ENCODE results near the gene AP5B1. TPM values are rescaled to one million over a fixed set of nuclear protein-coding genes. Genes with fewer than 3 reads are reported as not detected.

The AP5B1 gene
- total RNA-seq, 1 donor: 11.5 TPM

DNA sequence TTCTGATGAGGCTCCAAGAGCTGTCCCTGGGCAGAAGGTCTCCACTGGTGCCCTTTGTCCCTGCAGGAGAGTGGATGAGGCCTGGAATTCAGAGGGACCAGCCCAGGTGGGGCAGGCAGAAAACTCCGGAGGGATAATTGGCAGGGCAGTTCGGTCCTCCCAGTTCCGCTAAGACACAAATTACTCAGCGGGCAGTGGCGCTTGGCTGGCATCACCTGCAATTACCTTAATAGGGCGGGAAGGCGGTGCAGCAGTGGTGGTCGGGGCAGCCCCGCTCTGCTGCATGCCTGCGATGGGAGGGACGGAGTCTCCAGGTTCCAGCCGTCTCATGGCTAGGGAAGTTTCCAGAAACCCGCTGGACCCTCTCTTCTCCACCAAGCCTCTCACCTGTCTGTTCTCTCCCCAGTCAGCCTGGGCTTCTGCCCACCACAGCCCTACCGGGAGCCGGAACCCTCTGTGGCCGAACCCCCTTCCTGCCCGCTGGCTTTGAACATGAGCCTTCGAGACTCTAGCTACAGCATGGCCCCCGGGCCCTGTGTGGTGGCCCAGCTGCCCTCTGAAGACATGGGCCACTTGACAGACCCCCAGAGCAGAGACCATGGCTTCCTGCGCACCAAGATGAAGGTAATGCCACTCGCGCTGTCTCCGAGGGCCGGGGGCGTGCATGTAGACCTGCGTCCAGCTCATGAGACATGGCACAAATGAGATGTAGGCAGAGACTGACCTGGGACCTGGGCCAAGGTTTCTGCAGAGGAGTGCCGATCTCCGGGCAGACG is 13.0 kb upstream of the AP5B1 start:
- H3K4me3 ChIP-seq (ENCODE audit: low read depth, low read length): no peak overlapping the region
- TF ChIP-seq CTCF (IDR thresholded peaks at IDR 0.05; ENCODE audit: insufficient read depth, low read length): no peak
- DNase-seq (ENCODE audit: low read depth): no peak

- no peak overlapping the region for H3K4me3 ChIP-seq (ENCODE audit: low read depth, low read length)
- no peak for DNase-seq (ENCODE audit: low read depth)
Observed at GRCh38 chr11:65793144-65793581, 12.4 kb upstream of the AP5B1 start.

DNA sequence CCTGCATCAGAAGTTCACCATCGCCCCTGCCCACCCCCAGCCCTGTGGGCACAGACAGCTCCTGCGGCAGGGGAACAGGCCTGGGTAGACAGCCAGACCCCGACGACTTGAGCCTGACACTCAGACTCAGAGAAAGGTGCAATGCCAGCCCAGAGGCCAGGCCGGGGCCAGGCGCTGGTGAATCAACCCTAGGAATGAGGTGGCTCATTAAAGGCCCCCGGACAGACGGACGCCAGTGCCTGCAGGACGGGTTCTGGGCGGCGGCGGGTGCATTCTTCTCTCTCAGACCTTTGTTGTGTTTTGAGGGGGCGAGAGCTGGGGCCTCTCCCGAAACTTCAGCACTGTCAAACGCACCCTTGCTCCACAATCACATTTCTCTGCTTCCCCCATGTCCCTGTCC is 11.7 kb upstream of the AP5B1 start:
- no peak overlapping the region for H3K4me3 ChIP-seq (ENCODE audit: low read depth, low read length)
- DNase-seq (ENCODE audit: low read depth): no peak
- no peak for TF ChIP-seq CTCF (IDR thresholded peaks at IDR 0.05; ENCODE audit: insufficient read depth, low read length)

More at GRCh38 chr11:65793144-65793581, 12.4 kb upstream of the AP5B1 start:
- TF ChIP-seq CTCF (IDR thresholded peaks at IDR 0.05; ENCODE audit: insufficient read depth, low read length): no peak

GRCh38 chr11:65791719-65792213 is 11.0 kb upstream of the AP5B1 start:
- TF ChIP-seq CTCF (IDR thresholded peaks at IDR 0.05; ENCODE audit: insufficient read depth, low read length): no peak
- no peak overlapping the region for H3K4me3 ChIP-seq (ENCODE audit: low read depth, low read length)
- no peak for DNase-seq (ENCODE audit: low read depth)

DNA sequence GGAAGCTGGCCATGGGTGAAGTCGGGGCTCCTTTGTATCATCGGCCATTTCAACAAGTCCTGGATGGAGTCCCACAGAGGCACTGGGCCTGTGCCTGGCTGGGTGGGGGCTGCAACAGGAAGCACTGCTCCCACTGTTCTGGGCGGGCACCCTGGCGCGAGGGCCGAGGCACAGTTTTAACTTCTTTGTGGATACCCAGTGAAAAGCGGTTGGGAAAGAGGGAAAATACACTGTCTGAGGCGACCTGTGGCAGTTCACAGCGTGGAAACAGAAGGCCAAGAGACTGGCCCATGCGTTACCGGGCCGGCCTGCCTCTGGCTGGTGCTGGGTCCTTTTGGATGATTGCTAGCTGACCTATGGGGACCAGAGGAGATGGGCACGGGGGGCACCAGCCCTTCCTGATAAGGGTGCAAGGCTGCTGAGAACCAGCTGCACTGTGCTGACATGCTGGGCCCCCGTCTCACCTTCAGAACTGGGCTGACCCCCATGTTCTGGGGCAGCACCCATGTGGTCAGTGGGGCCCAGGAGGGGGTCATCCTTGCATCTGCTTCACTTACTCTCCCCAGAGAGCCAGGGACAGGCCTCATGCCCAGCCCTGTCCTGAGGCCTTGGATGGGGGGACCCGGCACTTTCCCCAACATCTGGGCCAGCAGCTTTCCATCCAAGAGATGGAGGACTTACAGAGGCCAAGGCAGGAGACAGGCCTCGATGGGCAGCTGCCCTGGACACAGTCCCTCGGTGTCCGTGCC is 10.3 kb upstream of the AP5B1 start:
- no peak for DNase-seq (ENCODE audit: low read depth)
- H3K4me3 ChIP-seq (ENCODE audit: low read depth, low read length): no peak overlapping the region
- TF ChIP-seq CTCF (IDR thresholded peaks at IDR 0.05; ENCODE audit: insufficient read depth, low read length): no peak

DNA sequence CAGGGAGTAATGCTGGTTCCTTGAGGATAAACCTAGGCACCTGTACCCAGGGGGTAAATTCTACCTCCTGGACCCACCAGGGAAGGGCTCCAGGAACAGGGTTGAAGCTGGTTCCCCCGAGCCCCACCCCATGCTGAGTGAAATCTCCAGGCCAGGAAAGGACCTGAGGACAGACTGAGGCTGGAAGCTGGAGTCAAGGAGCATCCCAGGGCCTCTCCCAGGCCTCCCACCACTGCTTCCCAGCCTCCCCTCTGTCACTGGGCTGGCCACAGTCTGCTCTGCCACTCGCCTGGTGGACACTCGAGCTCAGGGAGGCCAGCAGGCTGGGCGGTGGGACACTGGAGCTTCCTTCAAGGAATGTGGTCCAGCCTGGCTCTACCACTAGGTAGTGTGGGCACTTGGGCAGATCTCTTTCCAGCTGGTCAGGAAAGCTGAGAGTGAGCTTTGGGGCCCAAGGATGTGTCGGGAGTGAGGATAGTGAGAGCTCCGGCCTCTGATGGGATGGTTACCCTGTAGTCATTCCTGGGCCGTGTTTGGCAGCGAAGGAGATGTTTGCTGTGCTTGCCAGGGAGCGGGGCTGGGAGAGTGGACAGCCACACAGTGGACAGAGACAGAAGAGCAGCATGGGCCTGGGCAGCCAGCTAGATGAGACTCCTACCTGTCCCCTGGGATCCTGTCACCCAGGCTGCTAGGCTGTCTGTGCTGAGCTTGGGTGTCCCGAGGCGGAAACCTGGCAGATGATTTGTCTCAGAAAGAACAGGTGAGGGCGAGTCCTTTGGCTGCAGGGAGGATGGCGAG is 9.5 kb upstream of the AP5B1 start:
- no peak for DNase-seq (ENCODE audit: low read depth)
- no peak overlapping the region for H3K4me3 ChIP-seq (ENCODE audit: low read depth, low read length)
- no peak for TF ChIP-seq CTCF (IDR thresholded peaks at IDR 0.05; ENCODE audit: insufficient read depth, low read length)

Measured in fibroblast of the aortic adventitia (primary cell).